K562 (cell line): ENCODE measurements around the gene FEM1B. TPM values are rescaled to one million over a fixed set of nuclear protein-coding genes. Genes with fewer than 3 reads are reported as not detected.

ENCODE experiments used
- ATAC-seq: fragments of 200-7000 bp; cut with Tn5 transposase; 3 replicates; pipeline ENCODE4 v1.9.1; 2020; ENCODE audit warnings: moderate library complexity
- BruUV-seq: library from RNA; stranded (reverse); fragments of 400-500 nt; replicated peaks from 2 replicates; lab custom pipeline; 2021; lab: Mats Ljungman, UMichigan
- CTCF ChIA-PET: fragments of 300-600 bp; formaldehyde crosslinking; extraction: SDS; loops from one replicate; lab custom pipeline; 2021; ENCODE audit warnings: low intra/inter-chr PET ratio; lab: Yijun Ruan, JAX
- POLR2A ChIA-PET: fragments of 300-600, 350-650 bp; sonication (Branson Sonifier 250); formaldehyde crosslinking; extraction: SDS; loops from one replicate; lab custom pipeline; 2021; ENCODE audit warnings: antibody characterized with exemption, inconsistent platforms; lab: Yijun Ruan, JAX
- DNase-seq, 4 experiments: peaks; one replicate each; pipeline versions ENCODE4 v3.0.0 to v3.0.0-alpha.2; 2011 to 2018; ENCODE audit warnings: low spot score in 3 of 4, mixed read lengths in 3 of 4; ENCODE audit errors: extremely low read depth in 1 of 4
- FAIRE-seq: peaks from 2 replicates; lab custom pipeline; 2011; peaks lifted over from hg19 to GRCh38; lab: Jason Lieb, UNC
- H2AFZ ChIP-seq: 2 replicates; pipeline ENCODE4 v1.6.0; 2011; ENCODE audit warnings: low read depth, low read length, control low read depth, inconsistent platforms
- H3K27ac ChIP-seq: fragments of 200-600 bp; 3 replicates; pipeline ENCODE4 v1.8.0; 2011; ENCODE audit warnings: low read depth, mild to moderate bottlenecking, control low read depth, inconsistent platforms, low read length, moderate library complexity, mixed read lengths; ENCODE audit errors: extremely low read depth
- H3K27me3 ChIP-seq, 2 experiments: fragments of 300-600 bp in 1 of 2; 2 replicates in 1 of 2; 3 replicates in 1 of 2; pipeline versions ENCODE4 v1.6.0 to v1.8.0; 2011; ENCODE audit warnings: inconsistent platforms in 2 of 2, low read length in 2 of 2, mild to moderate bottlenecking in 1 of 2, mixed read lengths in 1 of 2, moderate library complexity in 1 of 2; ENCODE audit not compliant: control insufficient read depth in 2 of 2, insufficient read depth in 2 of 2
- H3K36me3 ChIP-seq: fragments of 300-600 bp; 3 replicates; pipeline ENCODE4 v1.8.0; 2011; ENCODE audit warnings: mild to moderate bottlenecking, low read length, inconsistent platforms; ENCODE audit not compliant: control insufficient read depth, insufficient read depth
- H3K4me1 ChIP-seq, 2 experiments: fragments of 200-600 bp in 1 of 2; replicated peaks in 1 of 2; 2 replicates in 1 of 2; 3 replicates in 1 of 2; pipeline versions ENCODE4 v1.5.1 to v1.8.0; 2011; ENCODE audit warnings: inconsistent platforms in 2 of 2, low read length in 2 of 2, mild to moderate bottlenecking in 1 of 2, mixed read lengths in 1 of 2, moderate library complexity in 1 of 2; ENCODE audit not compliant: control insufficient read depth in 2 of 2, insufficient read depth in 2 of 2
- H3K4me2 ChIP-seq: 2 replicates; pipeline ENCODE4 v1.6.1; 2011; ENCODE audit warnings: low read length, control low read depth, inconsistent platforms, mixed read lengths; ENCODE audit not compliant: insufficient read depth
- H3K4me3 ChIP-seq: fragments of 200-600 bp; sonication (generic), shearing (Covaris generic); 2 replicates; pipeline ENCODE4 v1.5.1; 2016; ENCODE audit warnings: control low read depth, inconsistent platforms
- H3K79me2 ChIP-seq: fragments of 200-600 bp; 3 replicates; pipeline ENCODE4 v1.8.0; 2011; ENCODE audit warnings: low read length, inconsistent platforms; ENCODE audit not compliant: control insufficient read depth, insufficient read depth
- H3K9ac ChIP-seq, 2 experiments: 2 replicates each; pipeline versions ENCODE4 v1.6.0 to v1.6.1; 2011; ENCODE audit warnings: low read depth in 2 of 2, low read length in 2 of 2, control low read depth in 1 of 2, inconsistent platforms in 1 of 2, mild to moderate bottlenecking in 1 of 2, mixed read lengths in 1 of 2; ENCODE audit not compliant: insufficient read depth in 1 of 2
- H3K9me1 ChIP-seq: one replicate; pipeline ENCODE4 v1.6.0; 2011; ENCODE audit warnings: inconsistent platforms, mild to moderate bottlenecking, low read length, moderate library complexity; ENCODE audit not compliant: control insufficient read depth, insufficient read depth
- H3K9me3 ChIP-seq: replicated peaks from 2 replicates; pipeline ENCODE4 v1.5.1; 2011; ENCODE audit warnings: low read depth, low read length, inconsistent platforms; ENCODE audit not compliant: control insufficient read depth, insufficient read depth
- H4K20me1 ChIP-seq: replicated peaks from 2 replicates; pipeline ENCODE4 v1.6.1; 2011; ENCODE audit warnings: low read length, inconsistent platforms, mixed read lengths; ENCODE audit not compliant: control insufficient read depth, insufficient read depth
- GTF2F1 ChIP-seq: IDR thresholded peaks from 2 replicates; pipeline ENCODE4 v1.6.1; 2011; ENCODE audit warnings: low read depth, low read length, improper control_type of control experiment
- WGBS: fragments of 100-300 bp; shearing (Covaris generic); methylation state at CpG from one replicate; pipeline ENCODE4 v1.1.6; 2016; ENCODE audit warnings: low coverage, mixed read lengths; ENCODE audit not compliant: insufficient coverage; ENCODE audit errors: missing lambda C conversion rate; 5-methylcytosine and 5-hydroxymethylcytosine counted together
- in situ Hi-C: fragments of 300-500 bp; cut with MboI; formaldehyde crosslinking; loops from 4 replicates; pipeline ENCODE4 v1.15.0; 2018; ENCODE audit warnings: inconsistent platforms, mixed read lengths
- intact Hi-C: fragments of 100-400 bp; cut with micrococcal nuclease; formaldehyde crosslinking; loops from 2 replicates; pipeline ENCODE4 v1.14.2; 2022
- polyA plus RNA-seq, 8 experiments: library from polyadenylated mRNA; depleted of rRNA in 4 of 8; stranded (reverse) in 5 of 8; unstranded in 3 of 8; fragments of >200 nt; fragmentation: Nextera tagmentation in 2 of 8; fragmentation: Illumina TruSeq in 1 of 8; extraction: Ambion mirVana in 2 of 8; extraction: Trizol in 1 of 8; gene quantifications; 2 replicates each; pipeline versions ENCODE4 v1.2.1 to v1.2.3, GENCODE V29; 2011 to 2014; ENCODE audit warnings: inconsistent platforms in 1 of 8, missing spikeins in 1 of 8
- total RNA-seq, 7 experiments: library from RNA; depleted of rRNA in 6 of 7; stranded (reverse); fragments of >200 nt in 6 of 7; fragmentation: Illumina TruSeq in 2 of 7; extraction: Trizol in 2 of 7; gene quantifications; 2 replicates each; pipeline versions ENCODE4 v1.2.1 to v1.2.3, GENCODE V29; 2011 to 2021; ENCODE audit warnings: low replicate concordance in 1 of 7
- TF ChIP-seq, protein P1 (sequence below): fragments of 450-650 bp; IDR thresholded peaks from 2 replicates; pipeline ENCODE4 v1.6.1; 2018; ENCODE audit not compliant: partially characterized antibody

Gene FEM1B
- total and polyA plus RNA-seq, 9 of the 15 experiments (the other 6 are each of a cell fraction or from before 2014, with no cell fraction given): 5.9 to 61.6 (median 20.1) TPM

- 0 out of 2 replicates have a peak, but pooled peaks cover 6% of the 10 kb centered on the region for H4K20me1 ChIP-seq
- CTCF ChIA-PET: no interaction called here
- in situ Hi-C loops (no loop called here), intact Hi-C loops (no loop called here)
- no peaks in the 10 kb centered on the region for H3K9me3 ChIP-seq
- no peak for DNase-seq
- H2AFZ ChIP-seq: no peak overlapping the region
- no peak overlapping the region for H3K4me3 ChIP-seq
- TF ChIP-seq, protein P1, sequence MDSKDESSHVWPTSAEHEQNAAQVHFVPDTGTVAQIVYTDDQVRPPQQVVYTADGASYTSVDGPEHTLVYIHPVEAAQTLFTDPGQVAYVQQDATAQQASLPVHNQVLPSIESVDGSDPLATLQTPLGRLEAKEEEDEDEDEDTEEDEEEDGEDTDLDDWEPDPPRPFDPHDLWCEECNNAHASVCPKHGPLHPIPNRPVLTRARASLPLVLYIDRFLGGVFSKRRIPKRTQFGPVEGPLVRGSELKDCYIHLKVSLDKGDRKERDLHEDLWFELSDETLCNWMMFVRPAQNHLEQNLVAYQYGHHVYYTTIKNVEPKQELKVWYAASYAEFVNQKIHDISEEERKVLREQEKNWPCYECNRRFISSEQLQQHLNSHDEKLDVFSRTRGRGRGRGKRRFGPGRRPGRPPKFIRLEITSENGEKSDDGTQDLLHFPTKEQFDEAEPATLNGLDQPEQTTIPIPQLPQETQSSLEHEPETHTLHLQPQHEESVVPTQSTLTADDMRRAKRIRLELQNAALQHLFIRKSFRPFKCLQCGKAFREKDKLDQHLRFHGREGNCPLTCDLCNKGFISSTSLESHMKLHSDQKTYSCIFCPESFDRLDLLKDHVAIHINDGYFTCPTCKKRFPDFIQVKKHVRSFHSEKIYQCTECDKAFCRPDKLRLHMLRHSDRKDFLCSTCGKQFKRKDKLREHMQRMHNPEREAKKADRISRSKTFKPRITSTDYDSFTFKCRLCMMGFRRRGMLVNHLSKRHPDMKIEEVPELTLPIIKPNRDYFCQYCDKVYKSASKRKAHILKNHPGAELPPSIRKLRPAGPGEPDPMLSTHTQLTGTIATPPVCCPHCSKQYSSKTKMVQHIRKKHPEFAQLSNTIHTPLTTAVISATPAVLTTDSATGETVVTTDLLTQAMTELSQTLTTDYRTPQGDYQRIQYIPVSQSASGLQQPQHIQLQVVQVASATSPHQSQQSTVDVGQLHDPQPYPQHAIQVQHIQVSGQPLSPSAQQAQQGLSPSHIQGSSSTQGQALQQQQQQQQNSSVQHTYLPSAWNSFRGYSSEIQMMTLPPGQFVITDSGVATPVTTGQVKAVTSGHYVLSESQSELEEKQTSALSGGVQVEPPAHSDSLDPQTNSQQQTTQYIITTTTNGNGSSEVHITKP: peak; percentile 30
- no peak for TF ChIP-seq GTF2F1
- H3K79me2 ChIP-seq: no peaks in the 10 kb centered on the region
- no peak overlapping the region for H3K9ac ChIP-seq
- H3K4me1 ChIP-seq: no peaks in the 10 kb centered on the region
- FAIRE-seq: no peak
- H3K36me3 ChIP-seq: no peaks in the 10 kb centered on the region
- H3K4me2 ChIP-seq: no peak overlapping the region
- no TSS peak for BruUV-seq
- no peaks in the 10 kb centered on the region for H3K9me1 ChIP-seq
- 2% methylated on average over 17 of the region's 17 CpGs for WGBS
- peaks cover 41 to 86% of the 10 kb centered on the region in 2 experiments for H3K27me3 ChIP-seq
- peak; percentile 40 for ATAC-seq
- POLR2A ChIA-PET: interaction anchor here (0.6 to 1.6 kb wide), 2 partner anchors 23 to 25 kb away, joined by 3 to 5 read pairs; no protein-coding TSS in a partner anchor
- no peak overlapping the region for H3K27ac ChIP-seq
These were observed 64.5 kb downstream of the FEM1B start for GRCh38 chr15:68341760-68342725.
